ENCODE data around the gene ZFAND3.
A peak's percentile ranks its signal among the peaks of the same experiment; 100 is the strongest.

The ZFAND3 gene

GRCh38 chr6:37819802-37820717 lies 533 bp downstream of the ZFAND3 start:
- H3K4me3 ChIP-seq (ENCODE audit: low read length) = peak overlapping the region; percentile 93
- no peak for DNase-seq (ENCODE audit: low read depth)
- TF ChIP-seq CTCF (conservative IDR thresholded peaks at IDR 0.05; ENCODE audit: low read depth, low read length) = no peak

- peak overlapping the region; percentile 85 for H3K4me3 ChIP-seq (ENCODE audit: low read length)
- DNase-seq (ENCODE audit: low read depth) = no peak
- TF ChIP-seq CTCF (conservative IDR thresholded peaks at IDR 0.05; ENCODE audit: low read depth, low read length) = no peak
These were observed 1.2 kb downstream of the ZFAND3 start for GRCh38 chr6:37820718-37821079.

GRCh38 chr6:37821446-37821845 lies 1.9 kb downstream of the ZFAND3 start:
- H3K4me3 ChIP-seq (ENCODE audit: low read length) = peak overlapping the region; percentile 85
- no peak for DNase-seq (ENCODE audit: low read depth)
- no peak for TF ChIP-seq CTCF (conservative IDR thresholded peaks at IDR 0.05; ENCODE audit: low read depth, low read length)

- peak overlapping the region; percentile 25 for H3K4me3 ChIP-seq (ENCODE audit: low read length)
- no peak for TF ChIP-seq CTCF (conservative IDR thresholded peaks at IDR 0.05; ENCODE audit: low read depth, low read length)
- DNase-seq (ENCODE audit: low read depth) = no peak
These were observed 3.5 kb downstream of the ZFAND3 start for GRCh38 chr6:37822851-37823682.

GRCh38 chr6:37824170-37824569 lies 4.6 kb downstream of the ZFAND3 start:
- H3K4me3 ChIP-seq (ENCODE audit: low read length) = no peak overlapping the region
- no peak for TF ChIP-seq CTCF (conservative IDR thresholded peaks at IDR 0.05; ENCODE audit: low read depth, low read length)

GRCh38 chr6:37826188-37826587 lies 6.7 kb downstream of the ZFAND3 start:
- DNase-seq (ENCODE audit: low read depth) = no peak
- no peak for TF ChIP-seq CTCF (conservative IDR thresholded peaks at IDR 0.05; ENCODE audit: low read depth, low read length)
- no peak overlapping the region for H3K4me3 ChIP-seq (ENCODE audit: low read length)

More at GRCh38 chr6:37824170-37824569, 4.6 kb downstream of the ZFAND3 start:
- DNase-seq (ENCODE audit: low read depth) = no peak

Data from retinal pigment epithelial cell (primary cell).